B cell (primary cell): Measurements from ENCODE around the gene THBS2. TPM values are rescaled to one million over a fixed set of nuclear protein-coding genes. Genes with fewer than 3 reads are reported as not detected.

ENCODE experiments used
- ATAC-seq: fragments of 200-7000 bp; cut with Tn5 transposase; one replicate; pipeline ENCODE4 v1.10.0; 2021; ENCODE audit warnings: low read depth, mild to moderate bottlenecking, moderate number of reproducible peaks, moderate library complexity
- CTCF ChIA-PET: fragments of 350-600 bp; sonication (Branson Sonifier 250); formaldehyde crosslinking; loops from one replicate; lab custom pipeline; 2021; ENCODE audit warnings: antibody characterized with exemption, inconsistent platforms; lab: Charles Lee
- POLR2A ChIA-PET: fragments of 350-600 bp; sonication (Branson Sonifier 250); formaldehyde crosslinking; loops from one replicate; lab custom pipeline; 2021; ENCODE audit warnings: antibody characterized with exemption; lab: Charles Lee
- DNase-seq: peaks from one replicate; pipeline ENCODE4 v3.0.0; 2013
- H2AFZ ChIP-seq: 2 replicates; pipeline ENCODE4 v1.6.1; 2012; ENCODE audit warnings: mild to moderate bottlenecking, low read depth, low read length; ENCODE audit not compliant: insufficient read depth, poor library complexity, severe bottlenecking
- H3K27ac ChIP-seq, 2 donors: 1 replicate in 1 of 2; 2 replicates in 1 of 2; pipeline ENCODE4 v1.5.1; 2012 to 2013; ENCODE audit warnings: low read length in 2 of 2, mild to moderate bottlenecking in 2 of 2, moderate library complexity in 1 of 2
- H3K27me3 ChIP-seq, 4 experiments: fragments of 200-600 bp in 1 of 4; sonication (generic) in 1 of 4; replicated peaks in 1 of 4; 1 replicate in 2 of 4; 2 replicates in 2 of 4; pipeline versions ENCODE4 v1.6.1 to v1.7.0; 2013 to 2016; ENCODE audit warnings: low read length in 3 of 4, mild to moderate bottlenecking in 2 of 4, mixed read lengths in 1 of 4, moderate library complexity in 1 of 4; ENCODE audit not compliant: insufficient read depth in 4 of 4, control insufficient read depth in 3 of 4; ENCODE audit errors: control extremely low read depth in 1 of 4
- H3K36me3 ChIP-seq, 2 experiments: replicated peaks in 1 of 2; 1 replicate in 1 of 2; 2 replicates in 1 of 2; pipeline versions ENCODE4 v1.6.1 to v1.7.1; 2013; ENCODE audit warnings: low read length in 1 of 2; ENCODE audit not compliant: insufficient read depth in 2 of 2, control insufficient read depth in 1 of 2; ENCODE audit errors: control extremely low read depth in 1 of 2, extremely low read depth in 1 of 2
- H3K4me1 ChIP-seq, 2 donors: fragments of 200-600 bp in 1 of 2; sonication (generic) in 1 of 2; 1 replicate in 1 of 2; 2 replicates in 1 of 2; pipeline versions ENCODE4 v1.5.1 to v1.6.1; 2013 to 2017; ENCODE audit warnings: low read length in 2 of 2; ENCODE audit not compliant: control insufficient read depth in 2 of 2, insufficient read depth in 2 of 2
- H3K4me2 ChIP-seq: replicated peaks from 2 replicates; pipeline ENCODE3; 2012; ENCODE audit warnings: mild to moderate bottlenecking, low read depth, low read length; ENCODE audit not compliant: poor library complexity, severe bottlenecking
- H3K4me3 ChIP-seq, 5 experiments: fragments of 200-600 bp in 1 of 5; sonication (generic) in 1 of 5; 1 replicate in 3 of 5; 2 replicates in 2 of 5; pipeline versions ENCODE4 v1.5.1 to v1.7.0; 2011 to 2016; ENCODE audit warnings: low read length in 4 of 5, mild to moderate bottlenecking in 4 of 5, low read depth in 2 of 5, control low read depth in 1 of 5, moderate library complexity in 1 of 5; ENCODE audit not compliant: insufficient read depth in 1 of 5; ENCODE audit errors: control extremely low read depth in 1 of 5, extremely low read depth in 1 of 5
- H3K79me2 ChIP-seq: fragments of 200-600 bp; sonication (generic); one replicate; pipeline ENCODE4 v1.6.0; 2016; ENCODE audit warnings: low read length; ENCODE audit not compliant: control insufficient read depth, insufficient read depth
- H3K9ac ChIP-seq: fragments of 200-600 bp; sonication (generic); 2 replicates; pipeline ENCODE4 v1.6.1; 2017; ENCODE audit warnings: mild to moderate bottlenecking, low read length, moderate library complexity
- H3K9me3 ChIP-seq, 3 donors: one replicate each; pipeline versions ENCODE4 v1.6.1 to v1.7.1; 2013; ENCODE audit warnings: low read length in 2 of 3; ENCODE audit not compliant: control insufficient read depth in 2 of 3, insufficient read depth in 1 of 3; ENCODE audit errors: control extremely low read depth in 1 of 3
- H4K20me1 ChIP-seq: 2 replicates; pipeline ENCODE4 v1.6.0; 2012; ENCODE audit warnings: mild to moderate bottlenecking, low read length; ENCODE audit not compliant: insufficient read depth, control insufficient read depth, poor library complexity, severe bottlenecking
- H3K27ac Mint-ChIP-seq: one replicate; pipeline ENCODE4 v1.8.0; 2021; ENCODE audit warnings: mixed read lengths
- H3K27me3 Mint-ChIP-seq: one replicate; pipeline ENCODE4 v1.8.0; 2021; ENCODE audit warnings: mixed read lengths
- H3K4me1 Mint-ChIP-seq: one replicate; pipeline ENCODE4 v1.8.0; 2021; ENCODE audit warnings: mixed read lengths
- H3K4me3 Mint-ChIP-seq: one replicate; pipeline ENCODE4 v1.8.0; 2021; ENCODE audit warnings: mixed read lengths
- H3K9me3 Mint-ChIP-seq: one replicate; pipeline ENCODE4 v1.8.0; 2022; ENCODE audit warnings: mixed read lengths; ENCODE audit not compliant: insufficient read depth
- CTCF ChIP-seq: fragments of 200-600 bp; IDR thresholded peaks from one replicate; pipeline ENCODE4 v1.8.0; 2022; ENCODE audit warnings: antibody characterized with exemption, mild to moderate bottlenecking
- EZH2 ChIP-seq: IDR thresholded peaks from 2 replicates; pipeline ENCODE4 v1.6.1; 2012; ENCODE audit warnings: borderline replicate concordance, low read depth, mild to moderate bottlenecking, moderate library complexity, low read length; ENCODE audit not compliant: insufficient read depth, poor library complexity, severe bottlenecking
- WGBS: methylation state at CpG from one replicate; pipeline ENCODE4 v1.1.5; 2013; ENCODE audit warnings: missing lambda C conversion rate; ENCODE audit not compliant: insufficient coverage; 5-methylcytosine and 5-hydroxymethylcytosine counted together
- intact Hi-C: fragments of 100-400 bp; cut with micrococcal nuclease; formaldehyde crosslinking; loops from one replicate; pipeline ENCODE4 v1.10.0; 2022
- polyA plus RNA-seq: library from polyadenylated mRNA; depleted of rRNA; stranded (reverse); fragments of >200 nt; gene quantifications from 2 replicates; pipeline ENCODE4 v1.2.3, GENCODE V29; 2012
- total RNA-seq, 2 donors: library from RNA; stranded (reverse); fragments of 120-200 nt in 1 of 2; gene quantifications; 1 replicate in 1 of 2; 2 replicates in 1 of 2; pipeline versions ENCODE4 v1.2.3 to v1.2.4, GENCODE V29; 2013 to 2022

The THBS2 gene
- total and polyA plus RNA-seq, 2 donors (not counting 1 experiment from before 2014, with no cell fraction given): not detected

GRCh38 chr6:169212897-169213813 lies 40.5 kb downstream of the THBS2 start:
- Histone ChIP-seq H2AFZ (peak overlapping the region; percentile 79), H3K9me3 (peaks cover 0 to 13% (median 3%) of the 10 kb centered on the region in 3 donors), H3K4me1 (peaks cover 4 to 9% of the 10 kb centered on the region in 2 donors), H4K20me1 (no peaks in the 10 kb centered on the region), H3K4me3 (peak overlapping the region in 4 of 5 experiments; percentile 18 to 57 (median 40)), H3K27ac (peak overlapping the region; percentile 36 to 49), H3K79me2 (no peaks in the 10 kb centered on the region), H3K4me2 (peak overlapping the region; percentile 72), H3K27me3 (no peaks in the 10 kb centered on the region), H3K36me3 (no peaks in the 10 kb centered on the region), H3K9ac (peak overlapping the region; percentile 50)
- WGBS: 42% methylated on average over 46 of the region's 56 CpGs
- CTCF ChIA-PET: no interaction called here
- intact Hi-C loops: loop anchor here (2.0 kb wide), 1 partner anchor 488 kb away; no protein-coding TSS in a partner anchor
- POLR2A ChIA-PET: interaction anchor here (0.7 to 0.8 kb wide), 6 partner anchors 538 to 1514 kb away, joined by 4 to 7 read pairs (median 5); partner anchors contain the start of genes DYNLT2, ERMARD and TBP
- TF ChIP-seq EZH2 (no peak), CTCF (peak; percentile 17)
- DNase-seq: peak; percentile 93
- peaks cover 7% of the 10 kb centered on the region for H3K9me3 Mint-ChIP-seq
- H3K27me3 Mint-ChIP-seq: no peaks in the 10 kb centered on the region
- ATAC-seq: peak; percentile 98
- H3K4me1 Mint-ChIP-seq: peaks cover 13% of the 10 kb centered on the region
- H3K4me3 Mint-ChIP-seq: peak overlapping the region; percentile 60
- H3K27ac Mint-ChIP-seq: peak overlapping the region; percentile 47
